Suprapubic skin (tissue), 4 donors: ENCODE measurements around the gene APOL1. TPM values are rescaled to one million over a fixed set of nuclear protein-coding genes. Genes with fewer than 3 reads are reported as not detected.

Source experiments
- DNase-seq, 2 donors: peaks; one replicate each; pipeline ENCODE4 v3.0.0-alpha.2; 2019; ENCODE audit warnings: low spot score in 2 of 2
- H3K27ac ChIP-seq: fragments of 200-600 bp; sonication (generic); one replicate; pipeline ENCODE4 v1.5.1; 2019
- H3K27me3 ChIP-seq: fragments of 200-600 bp; sonication (generic); one replicate; pipeline ENCODE4 v1.5.1; 2019
- H3K36me3 ChIP-seq: fragments of 200-600 bp; sonication (generic); one replicate; pipeline ENCODE4 v1.5.1; 2019
- H3K4me1 ChIP-seq: fragments of 200-600 bp; sonication (generic); one replicate; pipeline ENCODE4 v1.5.1; 2019
- H3K4me3 ChIP-seq: fragments of 200-600 bp; sonication (generic); one replicate; pipeline ENCODE4 v1.5.1; 2019; ENCODE audit warnings: mild to moderate bottlenecking
- H3K9me3 ChIP-seq: fragments of 200-600 bp; sonication (generic); one replicate; pipeline ENCODE4 v1.5.1; 2019
- CTCF ChIP-seq, 2 donors: fragments of 200-600 bp in 1 of 2; fragments of 450-650 bp in 1 of 2; sonication (generic) in 1 of 2; IDR thresholded peaks; one replicate each; pipeline ENCODE4 v1.5.1; 2016 to 2019; ENCODE audit warnings: antibody characterized with exemption in 2 of 2, mild to moderate bottlenecking in 1 of 2, moderate library complexity in 1 of 2
- EP300 ChIP-seq: sonication (generic); formaldehyde crosslinking; IDR thresholded peaks from one replicate; pipeline ENCODE4 v1.6.1; 2017; ENCODE audit warnings: antibody characterized with exemption
- POLR2A ChIP-seq, 2 donors: fragments of 450-650 bp; IDR thresholded peaks; one replicate each; pipeline ENCODE4 v1.6.1; 2017; ENCODE audit warnings: antibody characterized with exemption in 2 of 2, mild to moderate bottlenecking in 2 of 2, moderate library complexity in 2 of 2
- POLR2AphosphoS5 ChIP-seq, 3 donors: sonication (generic); formaldehyde crosslinking; IDR thresholded peaks; one replicate each; pipeline ENCODE4 v1.6.1; 2017; ENCODE audit warnings: antibody characterized with exemption in 3 of 3
- WGBS: methylation state at CpG from one replicate; pipeline ENCODE4 v1.1.5; 2018; 5-methylcytosine and 5-hydroxymethylcytosine counted together
- total RNA-seq, 4 donors: library from RNA; depleted of rRNA; stranded (reverse); fragments of >200 nt; gene quantifications; one replicate each; pipeline ENCODE4 v1.1.0, GENCODE V29; 2016

The APOL1 gene
- total RNA-seq, 4 donors from 2014 or later, result 1.2 to 7.3 (median 3.0) TPM

GRCh38 chr22:36221799-36222751, 30.9 kb upstream of the APOL1 start:
- no peaks in the 10 kb centered on the region for H3K9me3 ChIP-seq
- TF ChIP-seq CTCF (IDR thresholded peaks at IDR 0.05) (peak; percentile 17 to 62), EP300 (no peak)
- 16% methylated on average over 7 of the region's 7 CpGs for WGBS
- DNase-seq, result no peak
- H3K4me1 ChIP-seq, result peaks cover 20% of the 10 kb centered on the region
- no peaks in the 10 kb centered on the region for H3K36me3 ChIP-seq
- no peaks in the 10 kb centered on the region for H3K27me3 ChIP-seq
- H3K27ac ChIP-seq, result no peak overlapping the region
- no peak overlapping the region for H3K4me3 ChIP-seq

GRCh38 chr22:36222887-36223450, 30.0 kb upstream of the APOL1 start:
- peaks cover 7% of the 10 kb centered on the region for H3K36me3 ChIP-seq
- peaks cover 20% of the 10 kb centered on the region for H3K4me1 ChIP-seq
- 88% methylated on average over 9 of the region's 9 CpGs for WGBS
- no peaks in the 10 kb centered on the region for H3K9me3 ChIP-seq
- H3K4me3 ChIP-seq, result no peak overlapping the region
- no peaks in the 10 kb centered on the region for H3K27me3 ChIP-seq
- no peak for DNase-seq
- TF ChIP-seq CTCF (IDR thresholded peaks at IDR 0.05) (no peak), POLR2AphosphoS5 (IDR thresholded peaks at IDR 0.05) (no peak), POLR2A (IDR thresholded peaks at IDR 0.05) (no peak), EP300 (no peak)
- no peak overlapping the region for H3K27ac ChIP-seq

GRCh38 chr22:36223504-36223903, 29.4 kb upstream of the APOL1 start:
- Histone ChIP-seq H3K4me1 (peaks cover 20% of the 10 kb centered on the region), H3K9me3 (no peaks in the 10 kb centered on the region), H3K27me3 (no peaks in the 10 kb centered on the region), H3K36me3 (peaks cover 9% of the 10 kb centered on the region), H3K4me3 (no peak overlapping the region), H3K27ac (no peak overlapping the region)
- 87% methylated on average over 7 of the region's 8 CpGs for WGBS
- TF ChIP-seq CTCF (IDR thresholded peaks at IDR 0.05) (no peak), POLR2A (IDR thresholded peaks at IDR 0.05) (no peak), POLR2AphosphoS5 (IDR thresholded peaks at IDR 0.05) (no peak), EP300 (no peak)
- no peak for DNase-seq

GRCh38 chr22:36224245-36224644, 28.7 kb upstream of the APOL1 start:
- no peak for DNase-seq

More at GRCh38 chr22:36224245-36224644, 28.7 kb upstream of the APOL1 start:
- Histone ChIP-seq H3K27ac (no peak overlapping the region), H3K4me3 (no peak overlapping the region), H3K36me3 (peaks cover 16% of the 10 kb centered on the region), H3K9me3 (no peaks in the 10 kb centered on the region), H3K27me3 (no peaks in the 10 kb centered on the region), H3K4me1 (peaks cover 20% of the 10 kb centered on the region)
- WGBS, result 96% methylated on average over 4 of the region's 4 CpGs
- TF ChIP-seq EP300 (no peak), POLR2AphosphoS5 (IDR thresholded peaks at IDR 0.05) (no peak), POLR2A (IDR thresholded peaks at IDR 0.05) (no peak), CTCF (IDR thresholded peaks at IDR 0.05) (no peak)
